ENCODE data around the gene ARMC9. TPM values are rescaled to one million over a fixed set of nuclear protein-coding genes. Genes with fewer than 3 reads are reported as not detected.

ARMC9 gene
- total RNA-seq, 1 experiment from 2014 or later = 23.4 TPM

GRCh38 chr2:231238689-231239088 is 40.3 kb downstream of the ARMC9 start:
- H3K9me2 ChIP-seq (replicated peaks; ENCODE audit: low read length) = no peaks in the 10 kb centered on the region
- no peaks in the 10 kb centered on the region for H3K79me2 ChIP-seq (ENCODE audit: low read length)
- no peaks in the 10 kb centered on the region for H4K20me1 ChIP-seq (ENCODE audit: low read length)
- H3K27ac ChIP-seq (ENCODE audit: low read length) = no peak overlapping the region
- no peak overlapping the region for H3K4me2 ChIP-seq (ENCODE audit: low read length)
- H3K9ac ChIP-seq (ENCODE audit: low read length) = no peak overlapping the region
- DNase-seq (no peak), ATAC-seq (no peak)
- no peak overlapping the region for H3K4me3 ChIP-seq (ENCODE audit: low read length)
- 0 out of 2 replicates have a peak, but pooled peaks cover 3% of the 10 kb centered on the region for H3K36me3 ChIP-seq (ENCODE audit: low read depth, low read length)
- no peaks in the 10 kb centered on the region for H3F3A ChIP-seq (ENCODE audit: low read length, unreplicated experiment)
- no peak for TF ChIP-seq EZH2phosphoT487 (IDR thresholded peaks at IDR 0.05; ENCODE audit: borderline replicate concordance, low read length)
- no peaks in the 10 kb centered on the region for H3K27me3 ChIP-seq (ENCODE audit: low read length)
- CTCF ChIA-PET = no interaction called here
- POLR2A ChIA-PET (ENCODE audit: unreplicated experiment) = no interaction called here
- no peaks in the 10 kb centered on the region for H3K9me3 ChIP-seq (ENCODE audit: low read length)
- no TSS peak for BruUV-seq (replicated peaks)
- H3K4me1 ChIP-seq (ENCODE audit: insufficient read depth, low read length) = no peaks in the 10 kb centered on the region
- H2AFZ ChIP-seq (ENCODE audit: low read length) = no peak overlapping the region
- intact Hi-C loops (cut with micrococcal nuclease) = no loop called here

- intact Hi-C loops (cut with micrococcal nuclease) = no loop called here
Observed at GRCh38 chr2:231239751-231240150, 41.3 kb downstream of the ARMC9 start.

DNA sequence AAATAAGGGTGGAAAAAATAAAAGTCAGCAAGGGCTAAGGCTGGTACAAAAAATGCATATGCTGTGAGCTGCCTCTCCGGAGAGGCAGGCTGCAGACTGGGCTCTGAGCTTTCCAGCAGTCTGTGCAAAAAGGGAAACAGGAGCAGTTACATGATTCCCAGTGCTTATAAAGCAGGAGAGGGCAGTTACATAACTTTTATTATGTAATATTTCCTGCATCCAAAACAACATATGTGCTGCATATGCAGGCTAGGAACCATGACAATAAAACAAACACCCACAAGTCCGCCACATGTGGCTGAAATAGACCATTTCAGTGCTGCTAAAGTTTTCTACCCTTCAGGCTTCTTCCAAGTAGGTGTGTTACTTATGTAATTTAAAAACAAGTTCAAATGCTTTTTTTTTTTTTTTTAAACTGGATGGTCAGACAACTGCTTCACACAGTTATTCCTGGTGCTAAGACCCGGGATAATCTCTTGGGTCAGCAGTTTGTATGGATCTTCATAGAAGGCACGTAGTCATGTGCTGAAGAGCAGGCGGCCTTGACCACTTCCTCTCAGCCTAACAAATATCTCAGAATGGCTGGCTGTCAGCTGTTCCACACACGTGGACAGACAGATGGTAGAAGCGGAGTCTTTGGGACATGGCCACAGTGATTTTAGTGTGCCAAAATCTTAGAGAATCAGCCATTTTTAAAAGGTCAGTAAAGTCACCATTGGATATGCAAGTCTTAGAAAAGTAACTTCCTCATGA is 43.5 kb downstream of the ARMC9 start:
- Histone ChIP-seq H3K79me2 (ENCODE audit: low read length) (no peaks in the 10 kb centered on the region), H3F3A (ENCODE audit: low read length, unreplicated experiment) (no peaks in the 10 kb centered on the region), H2AFZ (ENCODE audit: low read length) (no peak overlapping the region), H3K4me3 (ENCODE audit: low read length) (no peak overlapping the region), H3K9me3 (ENCODE audit: low read length) (no peaks in the 10 kb centered on the region), H3K4me1 (ENCODE audit: insufficient read depth, low read length) (0 out of 2 replicates have a peak, but pooled peaks cover 8% of the 10 kb centered on the region), H3K4me2 (ENCODE audit: low read length) (no peak overlapping the region), H3K27ac (ENCODE audit: low read length) (no peak overlapping the region), H3K9me2 (replicated peaks; ENCODE audit: low read length) (no peaks in the 10 kb centered on the region), H3K9ac (ENCODE audit: low read length) (no peak overlapping the region), H4K20me1 (ENCODE audit: low read length) (no peaks in the 10 kb centered on the region), H3K27me3 (ENCODE audit: low read length) (no peaks in the 10 kb centered on the region), H3K36me3 (ENCODE audit: low read depth, low read length) (0 out of 2 replicates have a peak, but pooled peaks cover 3% of the 10 kb centered on the region)
- DNase-seq (no peak), ATAC-seq (no peak)
- ChIA-PET CTCF (no interaction called here), POLR2A (ENCODE audit: unreplicated experiment) (no interaction called here)
- TF ChIP-seq EZH2 (IDR thresholded peaks at IDR 0.05; ENCODE audit: low read length, unreplicated experiment) (no peak), CTCF (conservative IDR thresholded peaks at IDR 0.05; ENCODE audit: low read depth, low read length) (no peak), EZH2phosphoT487 (IDR thresholded peaks at IDR 0.05; ENCODE audit: borderline replicate concordance, low read length) (no peak)
- intact Hi-C loops (cut with micrococcal nuclease) = no loop called here
- no TSS peak for BruUV-seq (replicated peaks)

More at GRCh38 chr2:231239751-231240150, 41.3 kb downstream of the ARMC9 start:
- H3K9ac ChIP-seq (ENCODE audit: low read length) = no peak overlapping the region
- no peaks in the 10 kb centered on the region for H4K20me1 ChIP-seq (ENCODE audit: low read length)
- no peak overlapping the region for H3K4me3 ChIP-seq (ENCODE audit: low read length)
- no peak overlapping the region for H2AFZ ChIP-seq (ENCODE audit: low read length)
- no peak overlapping the region for H3K4me2 ChIP-seq (ENCODE audit: low read length)
- POLR2A ChIA-PET (ENCODE audit: unreplicated experiment) = interaction anchor here (0.6 kb wide), 1 partner anchor 50 kb away, joined by 3 read pairs; no protein-coding TSS in a partner anchor
- no peak for TF ChIP-seq EZH2phosphoT487 (IDR thresholded peaks at IDR 0.05; ENCODE audit: borderline replicate concordance, low read length)
- TF ChIP-seq CTCF (conservative IDR thresholded peaks at IDR 0.05; ENCODE audit: low read depth, low read length) = no peak
- TF ChIP-seq EZH2 (IDR thresholded peaks at IDR 0.05; ENCODE audit: low read length, unreplicated experiment) = no peak
- H3K27ac ChIP-seq (ENCODE audit: low read length) = no peak overlapping the region
- CTCF ChIA-PET = no interaction called here
- no peaks in the 10 kb centered on the region for H3K79me2 ChIP-seq (ENCODE audit: low read length)
- H3K9me3 ChIP-seq (ENCODE audit: low read length) = no peaks in the 10 kb centered on the region
- no peaks in the 10 kb centered on the region for H3K9me2 ChIP-seq (replicated peaks; ENCODE audit: low read length)
- 0 out of 2 replicates have a peak, but pooled peaks cover 3% of the 10 kb centered on the region for H3K36me3 ChIP-seq (ENCODE audit: low read depth, low read length)
- DNase-seq (no peak), ATAC-seq (no peak)
- H3K4me1 ChIP-seq (ENCODE audit: insufficient read depth, low read length) = 0 out of 2 replicates have a peak, but pooled peaks cover under 1% of the 10 kb centered on the region
- no peaks in the 10 kb centered on the region for H3F3A ChIP-seq (ENCODE audit: low read length, unreplicated experiment)
- no TSS peak for BruUV-seq (replicated peaks)
- no peaks in the 10 kb centered on the region for H3K27me3 ChIP-seq (ENCODE audit: low read length)

All from PC-3 (cell line).